Limb (tissue), 2 donors: ENCODE measurements around the gene SGPL1.

Experiments
- DNase-seq, 2 donors: peaks; one replicate each; pipeline ENCODE4 v3.0.0-alpha.2; 2016; ENCODE audit errors: extremely low spot score in 2 of 2

Gene SGPL1

DNA sequence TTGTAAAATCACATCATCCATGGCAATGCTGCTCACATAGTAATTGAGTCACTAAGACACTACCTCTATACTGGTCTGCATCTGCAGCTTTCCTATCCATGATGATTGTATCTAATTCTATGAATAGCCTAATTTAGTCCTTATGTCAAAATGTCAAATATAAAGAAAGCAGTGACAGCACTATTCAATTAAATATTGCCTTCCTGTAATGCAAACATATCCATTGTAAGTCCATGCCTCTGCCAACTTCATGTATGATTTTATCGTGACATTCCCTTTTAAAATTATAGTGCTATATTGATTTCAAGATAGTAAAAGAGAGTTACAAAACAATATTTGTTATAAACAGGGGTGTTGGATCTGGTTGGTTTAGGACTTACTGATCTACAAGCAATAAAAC, 4.8 kb upstream of the SGPL1 start:
- DNase-seq, result no peak

GRCh38 chr10:70811881-70812280, 3.9 kb upstream of the SGPL1 start:
- DNase-seq, result no peak

GRCh38 chr10:70812814-70813213, 2.9 kb upstream of the SGPL1 start:
- DNase-seq, result no peak

DNA sequence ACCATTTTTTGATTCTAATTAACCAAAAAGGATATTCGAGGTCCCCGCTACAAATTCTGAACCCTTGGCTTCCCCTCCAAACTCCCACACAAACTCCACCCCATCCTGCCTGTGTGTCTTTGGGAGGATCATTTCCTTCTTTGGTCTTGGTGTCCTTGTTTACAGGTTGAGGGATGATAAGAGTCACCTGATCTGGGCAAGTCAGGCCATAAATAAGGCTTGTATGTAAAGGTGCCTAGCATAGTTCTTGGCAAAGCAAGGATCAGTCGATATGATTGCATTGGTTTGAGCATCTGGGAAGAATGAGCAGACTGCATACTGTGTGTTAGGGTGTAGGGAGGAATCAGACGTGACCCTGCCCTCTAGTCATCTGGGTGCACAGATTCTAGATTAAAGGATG, 1.6 kb upstream of the SGPL1 start:
- no peak for DNase-seq

DNA sequence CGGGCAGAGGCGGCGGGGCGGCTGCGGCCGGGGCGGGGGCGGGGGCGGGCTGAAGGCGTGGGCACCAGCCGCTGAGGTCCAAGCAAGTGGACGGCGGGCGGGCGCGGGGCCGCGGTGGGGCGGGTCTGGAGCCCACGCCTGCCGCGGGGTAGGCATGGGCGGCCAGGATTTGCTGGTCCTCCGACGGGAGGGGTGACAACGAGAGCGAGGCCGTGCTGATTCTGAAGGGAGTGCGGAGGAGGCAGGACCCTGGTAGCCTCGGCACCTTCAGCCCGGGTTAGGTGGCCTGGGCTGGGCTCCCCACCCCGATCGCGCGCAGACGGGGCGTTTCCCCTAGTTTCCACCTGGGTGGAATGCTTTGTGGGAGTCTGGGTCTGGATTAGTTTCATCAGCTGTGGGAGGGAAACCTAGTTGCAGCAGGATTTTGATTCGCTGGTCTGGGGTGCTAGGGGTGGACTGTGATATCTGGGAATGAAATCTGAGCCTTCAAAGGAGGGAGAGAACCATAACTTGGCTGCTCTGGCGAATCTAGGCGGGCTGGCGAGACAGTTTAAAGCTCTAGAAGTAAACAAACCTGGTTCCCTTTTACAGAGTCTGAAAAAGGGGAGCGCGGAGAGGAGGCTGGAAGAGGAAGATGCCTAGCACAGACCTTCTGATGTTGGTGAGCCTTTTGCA, 609 bp downstream of the SGPL1 start:
- peak; percentile 83 to 85 for DNase-seq

- DNase-seq, result no peak
Measured at GRCh38 chr10:70820976-70821750, 5.4 kb downstream of the SGPL1 start.

DNA sequence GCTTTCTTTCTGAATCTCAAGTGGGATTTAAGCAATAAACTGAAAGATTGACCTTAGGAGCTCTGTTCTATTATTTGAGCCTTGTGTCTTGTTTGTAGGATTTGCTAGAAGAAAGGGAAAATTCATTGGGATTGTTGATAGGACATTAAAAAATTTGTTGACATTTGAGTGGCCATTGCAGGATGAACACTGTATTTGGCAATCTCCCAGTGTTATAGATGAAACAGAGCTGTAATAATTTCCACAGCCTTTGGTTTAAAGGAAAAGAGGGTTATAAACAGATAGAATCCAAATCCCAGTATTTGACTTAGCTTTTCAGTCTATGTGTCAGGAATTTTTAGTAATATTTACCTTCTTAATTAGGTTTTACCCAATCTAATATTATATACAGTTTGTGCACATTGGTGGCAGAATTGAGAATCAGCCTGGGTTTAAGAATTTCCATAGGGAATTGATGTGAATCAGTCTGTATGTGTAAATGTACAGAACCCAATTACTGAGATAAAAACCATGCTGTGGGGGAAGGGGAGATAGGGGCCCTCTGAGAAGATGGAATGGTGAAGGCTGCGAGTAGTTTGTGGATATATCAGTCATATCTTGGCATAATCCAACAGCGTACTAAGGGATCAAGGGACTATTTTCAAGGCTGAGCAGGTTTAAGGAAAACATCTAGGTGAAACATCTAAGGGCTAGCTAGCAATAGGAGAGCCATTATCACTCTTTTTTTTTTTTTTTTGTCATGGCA, 6.5 kb downstream of the SGPL1 start:
- DNase-seq, result no peak

DNA sequence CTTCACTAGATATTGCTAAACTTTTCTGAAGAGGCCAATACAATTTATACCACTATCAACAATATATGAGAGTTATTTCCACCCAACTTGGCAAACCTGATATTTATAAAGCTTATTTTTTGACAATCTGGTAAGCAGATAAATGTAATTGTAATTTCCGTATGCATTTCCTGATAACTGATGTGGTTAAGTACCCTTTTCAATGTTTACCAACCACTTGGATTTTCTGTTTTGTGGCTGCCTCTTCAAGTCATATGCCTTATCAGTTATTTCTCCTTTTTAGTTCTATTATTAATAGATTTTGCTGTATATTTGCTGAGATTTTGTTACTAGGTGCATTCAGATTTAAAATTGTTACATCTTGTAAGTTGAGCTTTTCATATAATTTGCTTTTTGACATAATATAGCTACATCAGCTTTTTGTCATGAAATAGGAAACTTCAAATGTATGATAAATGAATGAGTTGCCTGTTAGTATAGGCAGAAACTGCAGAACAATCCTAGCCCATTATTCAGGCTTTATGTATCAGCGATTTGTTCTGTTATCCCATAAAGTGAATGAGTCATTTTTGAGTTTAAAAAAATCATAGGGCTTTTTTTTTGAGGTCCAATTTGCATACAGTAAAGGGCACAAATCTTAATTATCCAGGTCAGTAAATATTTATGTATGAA, 11.5 kb downstream of the SGPL1 start:
- no peak for DNase-seq

GRCh38 chr10:70828923-70829322, 13.2 kb downstream of the SGPL1 start:
- DNase-seq, result no peak

GRCh38 chr10:70829543-70829942, 13.8 kb downstream of the SGPL1 start:
- no peak for DNase-seq

DNA sequence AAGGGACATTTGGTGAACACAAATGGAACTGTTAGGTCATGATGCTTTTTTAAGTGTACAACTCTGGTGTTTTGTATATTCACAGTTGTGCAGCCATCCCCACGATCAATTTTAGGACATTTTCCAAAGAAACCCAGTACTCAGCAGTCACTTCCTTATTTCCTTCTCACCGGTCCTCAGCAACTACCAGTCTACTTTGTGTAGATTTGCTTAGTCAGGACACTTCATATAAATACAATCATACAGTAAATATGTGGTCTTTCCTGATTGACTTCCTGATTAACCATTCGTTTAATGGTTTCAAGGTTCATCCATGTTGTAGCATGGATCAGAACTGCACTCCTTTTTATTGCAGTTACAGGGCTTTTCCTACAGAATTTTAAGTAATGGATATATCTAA, 14.4 kb downstream of the SGPL1 start:
- no peak for DNase-seq

DNA sequence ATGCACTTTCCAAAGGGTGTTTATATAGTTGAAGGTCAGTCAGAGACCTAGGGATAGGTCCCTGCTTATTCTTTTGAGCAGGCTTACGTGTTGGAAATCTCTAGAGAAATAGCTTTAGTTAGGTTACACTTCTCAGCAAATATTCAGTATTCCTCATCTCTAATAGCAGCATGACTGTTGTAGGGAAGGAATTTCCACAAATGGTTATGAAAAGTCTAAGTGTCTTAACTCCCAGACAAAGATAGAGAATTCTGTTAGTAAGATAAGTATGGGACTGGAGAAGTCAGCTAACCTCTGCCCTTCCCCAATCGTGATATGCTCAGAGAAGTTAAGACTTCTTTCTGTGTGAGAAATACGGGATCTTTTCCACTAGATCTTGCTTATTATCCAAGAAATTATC, 16.5 kb downstream of the SGPL1 start:
- DNase-seq, result no peak

- DNase-seq, result peak in 1 of 2 donors; percentile 7
Measured at GRCh38 chr10:70832852-70833528, 17.2 kb downstream of the SGPL1 start.

GRCh38 chr10:70833601-70834000, 17.9 kb downstream of the SGPL1 start:
- DNase-seq, result no peak

DNA sequence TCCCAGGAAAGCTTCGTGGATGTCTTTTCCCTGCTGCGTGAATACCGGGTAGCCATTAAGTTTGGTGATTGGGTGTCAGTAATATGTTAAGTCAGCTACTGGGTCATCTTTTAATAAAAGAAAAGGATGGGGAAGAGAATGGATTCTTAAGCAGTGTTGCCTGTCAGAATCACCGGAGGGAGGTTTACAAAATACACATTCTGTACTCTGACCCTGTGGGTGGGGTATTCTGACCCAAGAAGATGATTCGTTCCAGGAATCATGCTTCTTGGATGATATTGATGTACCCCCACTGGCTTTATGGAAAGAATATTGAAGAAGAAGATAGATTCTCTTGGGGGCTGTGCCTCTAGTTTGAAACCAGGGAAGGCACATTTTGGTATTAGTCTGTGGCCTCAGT, 18.3 kb downstream of the SGPL1 start:
- DNase-seq, result no peak

DNA sequence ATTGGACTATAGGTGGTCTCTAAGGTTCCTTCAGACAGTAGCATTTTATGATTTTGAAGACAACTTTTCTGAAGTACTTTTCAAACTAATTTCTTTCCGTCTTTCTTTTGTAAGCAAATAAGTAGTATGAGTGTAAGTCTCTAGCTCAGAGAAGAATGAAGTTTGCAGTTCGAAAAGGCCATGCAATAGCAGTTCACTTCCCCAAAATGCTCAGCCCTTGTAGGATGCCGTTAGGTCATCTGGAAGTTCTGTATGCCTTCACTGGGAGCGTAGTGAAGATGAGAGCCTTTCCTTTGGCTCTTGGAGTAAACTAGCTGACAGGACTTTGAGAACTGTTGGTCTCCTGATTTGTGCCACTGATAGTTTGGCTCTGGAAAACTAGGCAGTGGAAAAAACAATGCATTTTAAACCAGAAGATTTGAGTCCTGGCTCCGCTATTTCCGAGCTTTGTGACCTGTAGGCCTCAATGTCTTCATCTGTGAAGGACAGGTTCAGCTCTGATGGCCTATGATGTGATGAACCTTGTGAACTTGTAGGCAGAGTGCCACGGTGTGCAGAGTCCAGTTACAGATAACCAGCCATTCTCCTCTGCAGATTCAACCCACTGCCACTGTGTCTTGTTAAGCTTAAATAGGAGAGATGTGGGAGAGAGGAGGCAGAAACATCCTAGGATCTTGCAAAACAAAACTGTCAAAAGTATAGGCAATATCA, 18.8 kb downstream of the SGPL1 start:
- no peak for DNase-seq

- no peak for DNase-seq
Measured at GRCh38 chr10:70836319-70836718, 20.6 kb downstream of the SGPL1 start.

- DNase-seq, result no peak
Measured at GRCh38 chr10:70837660-70838059, 21.9 kb downstream of the SGPL1 start.

DNA sequence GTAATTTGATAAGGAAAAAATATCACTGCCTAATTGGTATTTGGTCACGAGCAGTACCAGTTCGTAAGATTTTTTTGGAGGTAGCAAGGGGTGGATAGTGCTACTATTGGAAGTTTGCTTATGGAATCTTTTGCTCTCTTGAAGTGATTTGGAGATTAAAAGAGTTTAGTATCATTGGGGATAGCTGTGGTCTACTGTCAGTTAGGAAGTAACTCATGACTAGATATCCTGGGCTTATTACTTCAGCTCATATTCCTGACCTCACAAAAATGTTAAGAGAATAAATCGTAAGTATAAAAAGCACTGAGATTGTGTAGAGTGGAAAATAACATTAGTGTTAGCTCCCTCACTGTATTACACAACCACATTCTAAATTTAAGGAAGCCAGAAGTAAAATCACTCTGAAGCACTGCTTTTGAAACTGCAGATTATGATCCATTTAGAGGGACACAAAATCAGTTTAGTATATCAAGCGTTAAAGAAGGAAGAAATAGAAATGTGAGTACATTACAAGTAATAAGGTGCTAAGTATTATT, 22.6 kb downstream of the SGPL1 start:
- DNase-seq, result no peak

- DNase-seq, result no peak
Measured at GRCh38 chr10:70840836-70841235, 25.1 kb downstream of the SGPL1 start.
